ENCODE measurements around the gene BCL11B. TPM values are rescaled to one million over a fixed set of nuclear protein-coding genes. Genes with fewer than 3 reads are reported as not detected.

Gene BCL11B
- total and polyA plus RNA-seq, 2 of the 8 experiments (the other 6 are each of a cell fraction or from before 2014, with no cell fraction given): 0.63 to 5.9 TPM

DNA sequence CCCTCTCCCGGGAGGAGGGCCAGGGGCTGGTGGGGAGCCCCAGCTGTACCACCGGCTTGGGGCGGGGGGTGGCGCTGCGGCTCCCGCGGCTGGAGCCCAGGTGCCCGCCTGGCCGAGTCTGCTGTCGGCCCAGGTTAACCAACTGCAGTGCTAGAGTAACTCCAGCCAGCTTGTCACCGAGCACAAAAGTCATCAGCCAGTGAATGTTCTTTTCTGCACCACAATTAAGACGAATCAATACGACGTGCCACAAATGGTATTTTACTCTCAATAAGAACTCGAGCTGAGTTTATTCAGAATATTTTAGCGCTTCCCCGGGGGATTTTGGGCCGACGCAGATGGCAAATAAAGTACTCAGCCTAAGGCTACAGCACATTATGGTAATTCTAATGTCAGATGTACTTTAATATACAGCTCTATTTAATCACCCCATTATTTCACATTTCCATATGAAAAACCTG is 83.2 kb downstream of the BCL11B start:
- Histone ChIP-seq H3K14ac (ENCODE audit: insufficient read length) (no peak overlapping the region), H2BK20ac (ENCODE audit: low read length) (no peak overlapping the region), H3K4me1 (replicated peaks in 1 of 4; ENCODE audit: control insufficient read depth in 3 of 4, insufficient read depth in 4 of 4, low read length in 3 of 4) (peaks cover 5 to 21% (median 13%) of the 10 kb centered on the region in 4 experiments), H2BK120ac (replicated peaks; ENCODE audit: low read depth, low read length) (no peak overlapping the region), H3K4me3 (ENCODE audit: extremely low read depth in 1 of 4, insufficient read depth in 2 of 4, low read depth in 3 of 4, low read length in 4 of 4) (no peak overlapping the region), H3K79me1 (ENCODE audit: low read depth, low read length) (no peaks in the 10 kb centered on the region; the same call in none of the 2 replicates), H2BK15ac (ENCODE audit: low read length) (no peak overlapping the region), H4K91ac (replicated peaks; ENCODE audit: insufficient read length, low read length) (no peak overlapping the region), H4K20me1 (replicated peaks in 1 of 2; ENCODE audit: control insufficient read depth in 1 of 2, insufficient read depth in 2 of 2, low read length in 2 of 2) (no peaks in the 10 kb centered on the region), H3K9ac (replicated peaks in 1 of 4; ENCODE audit: extremely low read depth in 1 of 4, low read depth in 3 of 4, low read length in 3 of 4) (no peak overlapping the region), H4K5ac (ENCODE audit: insufficient read length, low read depth, low read length) (no peak overlapping the region), H2AK5ac (ENCODE audit: low read depth, low read length) (no peak overlapping the region), H3K18ac (ENCODE audit: extremely low read depth, low read length) (no peak overlapping the region), H3K27me3 (replicated peaks in 1 of 4; ENCODE audit: control insufficient read depth in 3 of 4, extremely low read depth in 1 of 4, insufficient read depth in 3 of 4, low read length in 3 of 4) (no peaks in the 10 kb centered on the region), H3K4ac (replicated peaks; ENCODE audit: insufficient read length, low read depth, low read length) (no peak overlapping the region), H2AFZ (ENCODE audit: low read length) (no peak overlapping the region), H3K56ac (replicated peaks; ENCODE audit: insufficient read length, low read depth, low read length) (no peak overlapping the region), H4K8ac (ENCODE audit: extremely low read depth, insufficient read depth, low read length) (no peak overlapping the region), H3K23ac (ENCODE audit: insufficient read length) (no peak overlapping the region), H2BK12ac (ENCODE audit: low read depth, low read length) (no peak overlapping the region), H3K36me3 (ENCODE audit: control insufficient read depth in 2 of 4, insufficient read depth in 4 of 4, low read length in 3 of 4) (no peaks in the 10 kb centered on the region), H3K4me2 (ENCODE audit: insufficient read depth in 1 of 2, low read depth in 2 of 2, low read length in 2 of 2) (peak overlapping the region; percentile 23 to 44; a peak in 2 of 4 replicates), H3K27ac (ENCODE audit: low read depth, low read length) (no peak overlapping the region), H3K23me2 (ENCODE audit: low read depth, low read length) (no peaks in the 10 kb centered on the region), H3K9me3 (ENCODE audit: insufficient read depth in 2 of 2, low read depth in 1 of 2, low read length in 1 of 2) (no peaks in the 10 kb centered on the region), H3K79me2 (ENCODE audit: control insufficient read depth in 1 of 2, insufficient read depth in 2 of 2, low read length in 2 of 2) (peaks cover 0 to 17% of the 10 kb centered on the region in 2 experiments; a peak in 2 of 4 replicates), H2BK5ac (ENCODE audit: low read depth, low read length) (no peak overlapping the region)
- FAIRE-seq (peak; percentile 7), DNase-seq (ENCODE audit: low read depth in 1 of 2, low spot score in 2 of 2) (peak in 1 of 2 experiments; percentile 90)
- ChIA-PET POLR2A (ENCODE audit: partially characterized antibody) (interaction anchor here (1.4 to 2.6 kb wide), 2 partner anchors 78 to 84 kb away, joined by 3 to 6 read pairs; partner anchors contain the start of gene BCL11B), CTCF (ENCODE audit: partially characterized antibody) (interaction anchor here (0.7 to 4.3 kb wide), 26 partner anchors 10 to 583 kb away, joined by 3 to 34 read pairs (median 5); no protein-coding TSS in a partner anchor)
- 28% methylated on average over 19 of the region's 19 CpGs; no CpG with 5 or more reads in 1 of the 2 experiments for WGBS, 2 experiments (ENCODE audit: extremely low coverage in 1 of 2, insufficient coverage in 1 of 2, insufficient read length in 1 of 2, insufficient replicate concordance in 2 of 2, low coverage in 1 of 2, low lambda C conversion rate in 2 of 2, missing lambda C conversion rate in 1 of 2)
- TF ChIP-seq GABPA (IDR thresholded peaks at IDR 0.05; ENCODE audit: borderline replicate concordance, insufficient read depth, low read length): peak; percentile 42; the same call in 1 of the 2 replicates
- TF ChIP-seq RAD21 (IDR thresholded peaks at IDR 0.05 in 1 of 2, conservative IDR thresholded peaks at IDR 0.05 in 1 of 2; ENCODE audit: low read depth in 2 of 2, low read length in 2 of 2): peak; percentile 65 to 79
- TF ChIP-seq RFX5 (IDR thresholded peaks at IDR 0.05; ENCODE audit: borderline replicate concordance, low read depth, low read length): no peak
- peak; percentile 34 for TF ChIP-seq ASH2L (IDR thresholded peaks at IDR 0.05; ENCODE audit: low read length)
- no peak for TF ChIP-seq POLR2A (IDR thresholded peaks at IDR 0.05; ENCODE audit: control extremely low read depth in 1 of 2, low read depth in 2 of 2, low read length in 2 of 2)
- TF ChIP-seq, protein P1, sequence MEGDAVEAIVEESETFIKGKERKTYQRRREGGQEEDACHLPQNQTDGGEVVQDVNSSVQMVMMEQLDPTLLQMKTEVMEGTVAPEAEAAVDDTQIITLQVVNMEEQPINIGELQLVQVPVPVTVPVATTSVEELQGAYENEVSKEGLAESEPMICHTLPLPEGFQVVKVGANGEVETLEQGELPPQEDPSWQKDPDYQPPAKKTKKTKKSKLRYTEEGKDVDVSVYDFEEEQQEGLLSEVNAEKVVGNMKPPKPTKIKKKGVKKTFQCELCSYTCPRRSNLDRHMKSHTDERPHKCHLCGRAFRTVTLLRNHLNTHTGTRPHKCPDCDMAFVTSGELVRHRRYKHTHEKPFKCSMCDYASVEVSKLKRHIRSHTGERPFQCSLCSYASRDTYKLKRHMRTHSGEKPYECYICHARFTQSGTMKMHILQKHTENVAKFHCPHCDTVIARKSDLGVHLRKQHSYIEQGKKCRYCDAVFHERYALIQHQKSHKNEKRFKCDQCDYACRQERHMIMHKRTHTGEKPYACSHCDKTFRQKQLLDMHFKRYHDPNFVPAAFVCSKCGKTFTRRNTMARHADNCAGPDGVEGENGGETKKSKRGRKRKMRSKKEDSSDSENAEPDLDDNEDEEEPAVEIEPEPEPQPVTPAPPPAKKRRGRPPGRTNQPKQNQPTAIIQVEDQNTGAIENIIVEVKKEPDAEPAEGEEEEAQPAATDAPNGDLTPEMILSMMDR (IDR thresholded peaks at IDR 0.05; ENCODE audit: control extremely low read depth in 1 of 3, insufficient read depth in 1 of 3, low read depth in 1 of 3, low read length in 3 of 3): peak; percentile 75 to 79 (median 76)
- no peak for TF ChIP-seq SIN3A (conservative IDR thresholded peaks at IDR 0.05 in 1 of 2, IDR thresholded peaks at IDR 0.05 in 1 of 2; ENCODE audit: low read depth in 1 of 2, low read length in 2 of 2)
- TF ChIP-seq EP300 (IDR thresholded peaks at IDR 0.05; ENCODE audit: borderline replicate concordance in 1 of 2, low read depth in 2 of 2, low read length in 2 of 2): 0 out of 3 replicates have a peak, but pooled peaks of 1 of the 2 experiments have one; percentile 26

Data from H1 (cell line).